ENCODE measurements around the gene TERT.

DNA sequence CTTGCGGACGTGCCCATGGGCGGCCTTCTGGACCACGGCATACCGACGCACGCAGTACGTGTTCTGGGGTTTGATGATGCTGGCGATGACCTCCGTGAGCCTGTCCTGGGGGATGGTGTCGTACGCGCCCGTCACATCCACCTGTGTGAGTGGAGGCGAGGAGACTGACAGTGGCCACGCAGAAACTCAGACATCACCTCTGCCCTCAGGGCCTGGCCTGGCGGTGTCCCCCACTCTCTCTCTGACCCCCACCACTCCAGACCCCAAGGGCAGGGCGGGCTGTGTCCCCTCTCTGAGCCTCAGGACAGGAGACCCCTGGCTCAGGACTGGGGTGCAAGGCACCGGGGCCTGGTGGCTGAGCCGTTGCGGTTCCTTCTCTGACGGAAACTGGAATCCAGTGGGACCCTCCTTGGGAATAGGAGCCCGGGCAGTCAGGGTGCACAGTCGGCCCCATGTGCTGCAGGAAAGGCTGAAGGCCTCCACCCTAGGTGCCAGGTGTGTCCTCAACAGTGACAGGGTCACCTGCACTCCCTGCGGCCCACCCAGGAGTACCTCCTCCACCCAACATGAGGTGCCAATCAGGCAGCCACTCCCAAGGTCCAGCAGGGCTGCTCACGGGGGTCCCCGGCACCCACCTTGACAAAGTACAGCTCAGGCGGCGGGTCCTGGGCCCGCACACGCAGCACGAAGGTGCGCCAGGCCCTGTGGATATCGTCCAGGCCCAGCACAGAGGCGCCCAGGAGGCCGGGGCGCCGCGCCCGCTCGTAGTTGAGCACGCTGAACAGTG, 16.0 kb downstream of the TERT start:
- TF ChIP-seq CBX8 (IDR thresholded peaks at IDR 0.05; ENCODE audit: borderline replicate concordance, low read depth, low read length), result no peak
- TF ChIP-seq KDM5A (IDR thresholded peaks at IDR 0.05; ENCODE audit: low read length), result no peak
- no peak for TF ChIP-seq EGR1 (IDR thresholded peaks at IDR 0.05; ENCODE audit: borderline replicate concordance, low read depth, low read length)
- TF ChIP-seq, protein P1, sequence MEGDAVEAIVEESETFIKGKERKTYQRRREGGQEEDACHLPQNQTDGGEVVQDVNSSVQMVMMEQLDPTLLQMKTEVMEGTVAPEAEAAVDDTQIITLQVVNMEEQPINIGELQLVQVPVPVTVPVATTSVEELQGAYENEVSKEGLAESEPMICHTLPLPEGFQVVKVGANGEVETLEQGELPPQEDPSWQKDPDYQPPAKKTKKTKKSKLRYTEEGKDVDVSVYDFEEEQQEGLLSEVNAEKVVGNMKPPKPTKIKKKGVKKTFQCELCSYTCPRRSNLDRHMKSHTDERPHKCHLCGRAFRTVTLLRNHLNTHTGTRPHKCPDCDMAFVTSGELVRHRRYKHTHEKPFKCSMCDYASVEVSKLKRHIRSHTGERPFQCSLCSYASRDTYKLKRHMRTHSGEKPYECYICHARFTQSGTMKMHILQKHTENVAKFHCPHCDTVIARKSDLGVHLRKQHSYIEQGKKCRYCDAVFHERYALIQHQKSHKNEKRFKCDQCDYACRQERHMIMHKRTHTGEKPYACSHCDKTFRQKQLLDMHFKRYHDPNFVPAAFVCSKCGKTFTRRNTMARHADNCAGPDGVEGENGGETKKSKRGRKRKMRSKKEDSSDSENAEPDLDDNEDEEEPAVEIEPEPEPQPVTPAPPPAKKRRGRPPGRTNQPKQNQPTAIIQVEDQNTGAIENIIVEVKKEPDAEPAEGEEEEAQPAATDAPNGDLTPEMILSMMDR (IDR thresholded peaks at IDR 0.05; ENCODE audit: control extremely low read depth in 1 of 3, insufficient read depth in 1 of 3, low read depth in 1 of 3, low read length in 3 of 3), result no peak
- TF ChIP-seq CEBPB (IDR thresholded peaks at IDR 0.05; ENCODE audit: low read depth, low read length), result no peak
- no peak for TF ChIP-seq EZH2 (IDR thresholded peaks at IDR 0.05; ENCODE audit: low read depth, low read length, severe bottlenecking)
- no peak for TF ChIP-seq RAD21 (IDR thresholded peaks at IDR 0.05 in 1 of 2, conservative IDR thresholded peaks at IDR 0.05 in 1 of 2; ENCODE audit: low read depth in 2 of 2, low read length in 2 of 2)
- TF ChIP-seq, protein P2, sequence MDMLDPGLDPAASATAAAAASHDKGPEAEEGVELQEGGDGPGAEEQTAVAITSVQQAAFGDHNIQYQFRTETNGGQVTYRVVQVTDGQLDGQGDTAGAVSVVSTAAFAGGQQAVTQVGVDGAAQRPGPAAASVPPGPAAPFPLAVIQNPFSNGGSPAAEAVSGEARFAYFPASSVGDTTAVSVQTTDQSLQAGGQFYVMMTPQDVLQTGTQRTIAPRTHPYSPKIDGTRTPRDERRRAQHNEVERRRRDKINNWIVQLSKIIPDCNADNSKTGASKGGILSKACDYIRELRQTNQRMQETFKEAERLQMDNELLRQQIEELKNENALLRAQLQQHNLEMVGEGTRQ (IDR thresholded peaks at IDR 0.05; ENCODE audit: low read length), result no peak
- TF ChIP-seq SAP30 (IDR thresholded peaks at IDR 0.05; ENCODE audit: insufficient read depth, insufficient replicate concordance, low read length), result no peak
- TF ChIP-seq POLR2AphosphoS5 (IDR thresholded peaks at IDR 0.05; ENCODE audit: low read depth, low read length), result no peak
- TF ChIP-seq RFX5 (IDR thresholded peaks at IDR 0.05; ENCODE audit: borderline replicate concordance, low read depth, low read length), result no peak
- no peak for TF ChIP-seq FOSL1 (IDR thresholded peaks at IDR 0.05; ENCODE audit: insufficient read depth, low read depth, low read length)
